ENCODE data around the gene ELFN1.
A peak's percentile ranks its signal among the peaks of the same experiment; 100 is the strongest.

The ELFN1 gene

GRCh38 chr7:1741751-1742554 is 71.9 kb downstream of the ELFN1 start:
- DNase-seq (ENCODE audit: low spot score) = no peak

GRCh38 chr7:1742555-1743303 is 72.7 kb downstream of the ELFN1 start:
- peak; percentile 50 for DNase-seq (ENCODE audit: low spot score)

- DNase-seq (ENCODE audit: low spot score) = no peak
These were observed 73.6 kb downstream of the ELFN1 start for GRCh38 chr7:1743481-1744230.

GRCh38 chr7:1744296-1745017 is 74.4 kb downstream of the ELFN1 start:
- no peak for DNase-seq (ENCODE audit: low spot score)

GRCh38 chr7:1745018-1745532 is 75.0 kb downstream of the ELFN1 start:
- DNase-seq (ENCODE audit: low spot score) = no peak

GRCh38 chr7:1745576-1746490 is 75.8 kb downstream of the ELFN1 start:
- DNase-seq (ENCODE audit: low spot score) = no peak

GRCh38 chr7:1746491-1746975 is 76.5 kb downstream of the ELFN1 start:
- DNase-seq (ENCODE audit: low spot score) = no peak

- no peak for DNase-seq (ENCODE audit: low spot score)
These were observed 77.1 kb downstream of the ELFN1 start for GRCh38 chr7:1747004-1747801.

GRCh38 chr7:1748076-1748838 is 78.2 kb downstream of the ELFN1 start:
- no peak for DNase-seq (ENCODE audit: low spot score)

- DNase-seq (ENCODE audit: low spot score) = no peak
These were observed 78.7 kb downstream of the ELFN1 start for GRCh38 chr7:1748839-1749173.

- DNase-seq (ENCODE audit: low spot score) = no peak
These were observed 79.3 kb downstream of the ELFN1 start for GRCh38 chr7:1749351-1749863.

GRCh38 chr7:1749864-1750466 is 79.9 kb downstream of the ELFN1 start:
- no peak for DNase-seq (ENCODE audit: low spot score)

GRCh38 chr7:1750541-1751021 is 80.5 kb downstream of the ELFN1 start:
- no peak for DNase-seq (ENCODE audit: low spot score)

- no peak for DNase-seq (ENCODE audit: low spot score)
These were observed 82.0 kb downstream of the ELFN1 start for GRCh38 chr7:1752111-1752510.

- DNase-seq (ENCODE audit: low spot score) = no peak
These were observed 82.9 kb downstream of the ELFN1 start for GRCh38 chr7:1752771-1753563.

- no peak for DNase-seq (ENCODE audit: low spot score)
These were observed 83.4 kb downstream of the ELFN1 start for GRCh38 chr7:1753564-1753867.

GRCh38 chr7:1754345-1754908 is 84.3 kb downstream of the ELFN1 start:
- no peak for DNase-seq (ENCODE audit: low spot score)
